ENCODE results near the gene TRMT44.

TRMT44 gene

DNA sequence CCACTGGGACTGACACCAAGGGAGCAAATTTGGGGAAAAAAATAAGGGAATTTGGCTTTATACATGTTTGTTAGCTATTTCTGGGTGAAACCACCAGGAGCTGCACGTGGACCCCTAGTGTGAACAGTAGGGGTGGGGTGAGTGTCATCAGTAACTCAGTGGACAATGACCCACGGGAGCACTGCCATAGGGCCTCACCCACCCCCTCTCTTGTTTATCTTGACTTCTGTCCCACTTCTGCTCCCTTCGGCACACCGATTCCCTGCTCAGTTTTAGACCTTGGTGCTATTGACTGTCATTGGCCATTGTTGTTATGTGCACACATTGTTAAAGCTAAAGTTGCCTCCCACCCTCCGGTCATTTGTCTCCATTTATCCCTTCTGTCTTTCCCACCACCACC, 9.0 kb upstream of the TRMT44 start:
- no peak overlapping the region for H3K4ac ChIP-seq (ENCODE audit: low read depth in 1 of 2, low read length in 2 of 2)
- no peak overlapping the region for H4K8ac ChIP-seq (ENCODE audit: low read length)
- H3K18ac ChIP-seq (ENCODE audit: low read depth in 1 of 2, low read length in 2 of 2), result no peak overlapping the region
- H3K4me1 ChIP-seq (ENCODE audit: control insufficient read depth, insufficient read depth, low read depth, low read length), result peaks cover 11% of the 10 kb centered on the region
- H3K27ac ChIP-seq (ENCODE audit: low read length, poor library complexity, severe bottlenecking), result no peak overlapping the region
- H2BK120ac ChIP-seq (ENCODE audit: low read depth, low read length), result no peak overlapping the region
- no peak overlapping the region for H2BK12ac ChIP-seq (ENCODE audit: low read length in 2 of 2)
- no peaks in the 10 kb centered on the region for H3K27me3 ChIP-seq (ENCODE audit: control insufficient read depth in 1 of 2, insufficient read depth in 1 of 2, low read length in 2 of 2)
- H3K4me3 ChIP-seq (ENCODE audit: insufficient read depth in 1 of 2, low read depth in 1 of 2, low read length in 2 of 2), result no peak overlapping the region
- H3K9me3 ChIP-seq (ENCODE audit: control insufficient read depth, low read length), result no peaks in the 10 kb centered on the region
- H4K91ac ChIP-seq (ENCODE audit: low read length), result no peak overlapping the region
- H2BK15ac ChIP-seq (ENCODE audit: low read depth, poor library complexity, severe bottlenecking), result no peak overlapping the region
- no peak overlapping the region for H3K9ac ChIP-seq (ENCODE audit: low read length)
- H3K4me2 ChIP-seq (ENCODE audit: low read length, poor library complexity, severe bottlenecking), result no peak overlapping the region
- no peak overlapping the region for H3K14ac ChIP-seq (ENCODE audit: low read length in 2 of 2)
- H2BK5ac ChIP-seq (ENCODE audit: low read depth, low read length, poor library complexity, severe bottlenecking), result no peak overlapping the region
- WGBS, result 86% methylated on average over 4 of the region's 5 CpGs
- H3K36me3 ChIP-seq (ENCODE audit: control insufficient read depth in 1 of 2, insufficient read depth in 2 of 2, low read depth in 1 of 2, low read length in 2 of 2), result peaks cover 0 to 4% of the 10 kb centered on the region in 2 experiments
- H3K23ac ChIP-seq (ENCODE audit: low read length in 2 of 2), result no peak overlapping the region
- H2AK5ac ChIP-seq (ENCODE audit: low read length, severe bottlenecking), result no peak overlapping the region
- no peak overlapping the region for H2AFZ ChIP-seq (ENCODE audit: low read depth, low read length)
- H3K79me1 ChIP-seq (replicated peaks; ENCODE audit: low read length, poor library complexity, severe bottlenecking), result peaks cover 32% of the 10 kb centered on the region
- DNase-seq, result no peak

DNA sequence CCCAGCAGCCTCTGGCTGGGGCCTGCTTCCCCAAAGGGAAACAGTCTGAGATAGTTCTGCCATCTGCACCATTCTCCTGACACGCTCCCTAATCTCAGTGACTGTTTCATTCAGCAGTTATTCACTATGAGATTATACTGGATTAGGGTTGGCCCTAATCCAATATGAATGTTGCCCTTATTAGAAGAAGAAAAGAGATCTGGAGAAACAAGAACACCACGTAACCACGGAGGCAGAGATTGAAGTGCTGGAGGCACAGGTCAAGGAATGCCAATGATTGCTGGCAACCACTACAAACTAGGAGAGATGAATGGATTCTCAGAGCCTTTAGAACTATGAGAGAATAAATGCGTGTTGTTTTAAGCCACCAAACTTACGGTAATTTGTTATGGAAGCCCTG, 7.4 kb upstream of the TRMT44 start:
- no peak overlapping the region for H3K14ac ChIP-seq (ENCODE audit: low read length in 2 of 2)
- H4K91ac ChIP-seq (ENCODE audit: low read length), result no peak overlapping the region
- no peak overlapping the region for H3K27ac ChIP-seq (ENCODE audit: low read length, poor library complexity, severe bottlenecking)
- no peaks in the 10 kb centered on the region for H3K9me3 ChIP-seq (ENCODE audit: control insufficient read depth, low read length)
- H2AFZ ChIP-seq (ENCODE audit: low read depth, low read length), result no peak overlapping the region
- H3K9ac ChIP-seq (ENCODE audit: low read length), result no peak overlapping the region
- H3K4me3 ChIP-seq (ENCODE audit: insufficient read depth in 1 of 2, low read depth in 1 of 2, low read length in 2 of 2), result no peak overlapping the region
- H3K27me3 ChIP-seq (ENCODE audit: control insufficient read depth in 1 of 2, insufficient read depth in 1 of 2, low read length in 2 of 2), result no peaks in the 10 kb centered on the region
- H2BK120ac ChIP-seq (ENCODE audit: low read depth, low read length), result no peak overlapping the region
- peaks cover 5% of the 10 kb centered on the region for H3K4me1 ChIP-seq (ENCODE audit: control insufficient read depth, insufficient read depth, low read depth, low read length)
- peaks cover 28% of the 10 kb centered on the region for H3K79me1 ChIP-seq (replicated peaks; ENCODE audit: low read length, poor library complexity, severe bottlenecking)
- H2AK5ac ChIP-seq (ENCODE audit: low read length, severe bottlenecking), result no peak overlapping the region
- H2BK5ac ChIP-seq (ENCODE audit: low read depth, low read length, poor library complexity, severe bottlenecking), result no peak overlapping the region
- H3K18ac ChIP-seq (ENCODE audit: low read depth in 1 of 2, low read length in 2 of 2), result no peak overlapping the region
- 97% methylated on average over 5 of the region's 5 CpGs for WGBS
- H3K36me3 ChIP-seq (ENCODE audit: control insufficient read depth in 1 of 2, insufficient read depth in 2 of 2, low read depth in 1 of 2, low read length in 2 of 2), result peaks cover 0 to 4% of the 10 kb centered on the region in 2 experiments
- no peak overlapping the region for H3K23ac ChIP-seq (ENCODE audit: low read length in 2 of 2)
- no peak overlapping the region for H3K4ac ChIP-seq (ENCODE audit: low read depth in 1 of 2, low read length in 2 of 2)
- H2BK15ac ChIP-seq (ENCODE audit: low read depth, poor library complexity, severe bottlenecking), result no peak overlapping the region
- no peak overlapping the region for H2BK12ac ChIP-seq (ENCODE audit: low read length in 2 of 2)
- DNase-seq, result no peak
- no peak overlapping the region for H3K4me2 ChIP-seq (ENCODE audit: low read length, poor library complexity, severe bottlenecking)
- no peak overlapping the region for H4K8ac ChIP-seq (ENCODE audit: low read length)

DNA sequence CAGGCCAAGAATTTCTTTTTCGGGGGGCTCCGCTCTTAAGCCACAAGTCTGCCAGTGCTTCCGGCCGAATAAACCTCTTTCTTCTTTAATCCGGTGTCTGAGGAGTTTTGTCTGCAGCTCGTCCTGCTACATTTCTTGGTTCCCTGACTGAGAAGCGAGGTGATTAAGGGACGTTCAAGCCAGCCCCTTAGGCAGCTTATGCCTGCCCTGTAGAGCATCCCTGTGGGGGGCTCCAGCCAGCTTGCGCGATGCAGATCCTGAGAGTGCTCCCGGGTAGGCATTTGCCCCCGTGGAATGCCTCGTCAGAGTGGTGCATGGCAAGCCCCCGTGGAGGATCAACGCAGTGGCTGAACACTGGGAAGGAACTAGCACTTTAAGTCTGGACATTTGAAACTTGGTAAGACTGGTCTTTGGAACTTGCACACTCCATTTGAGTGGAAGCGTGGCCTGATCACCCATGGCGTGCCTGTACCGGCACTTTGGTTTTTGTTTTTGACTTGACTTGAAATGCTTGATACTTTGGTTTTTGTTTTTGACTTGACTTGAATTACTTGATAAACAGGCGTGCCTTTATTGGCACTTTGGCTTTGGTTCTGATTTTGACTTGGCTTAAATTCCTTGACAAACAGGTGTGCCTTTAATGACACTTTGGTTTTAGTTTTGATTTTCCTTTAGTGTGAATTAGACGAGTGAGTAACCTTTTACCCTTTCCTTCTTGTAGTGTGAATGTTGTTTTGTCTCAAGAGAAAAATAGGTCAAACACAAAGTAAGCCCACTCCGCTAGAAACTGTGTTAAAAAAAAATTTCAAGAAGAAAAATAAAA, 6.1 kb upstream of the TRMT44 start:
- Histone ChIP-seq H3K4me3 (ENCODE audit: insufficient read depth in 1 of 2, low read depth in 1 of 2, low read length in 2 of 2) (no peak overlapping the region), H3K36me3 (ENCODE audit: control insufficient read depth in 1 of 2, insufficient read depth in 2 of 2, low read depth in 1 of 2, low read length in 2 of 2) (peaks cover 0 to 4% of the 10 kb centered on the region in 2 experiments), H3K27me3 (ENCODE audit: control insufficient read depth in 1 of 2, insufficient read depth in 1 of 2, low read length in 2 of 2) (no peaks in the 10 kb centered on the region), H3K4me1 (ENCODE audit: control insufficient read depth, insufficient read depth, low read depth, low read length) (no peaks in the 10 kb centered on the region), H3K14ac (ENCODE audit: low read length in 2 of 2) (no peak overlapping the region), H3K4ac (ENCODE audit: low read depth in 1 of 2, low read length in 2 of 2) (no peak overlapping the region), H2BK15ac (ENCODE audit: low read depth, poor library complexity, severe bottlenecking) (no peak overlapping the region), H2BK120ac (ENCODE audit: low read depth, low read length) (no peak overlapping the region), H2AK5ac (ENCODE audit: low read length, severe bottlenecking) (no peak overlapping the region), H3K18ac (ENCODE audit: low read depth in 1 of 2, low read length in 2 of 2) (no peak overlapping the region), H2BK5ac (ENCODE audit: low read depth, low read length, poor library complexity, severe bottlenecking) (no peak overlapping the region), H3K4me2 (ENCODE audit: low read length, poor library complexity, severe bottlenecking) (no peak overlapping the region), H3K79me1 (replicated peaks; ENCODE audit: low read length, poor library complexity, severe bottlenecking) (peaks cover 35% of the 10 kb centered on the region), H3K9ac (ENCODE audit: low read length) (no peak overlapping the region), H3K27ac (ENCODE audit: low read length, poor library complexity, severe bottlenecking) (no peak overlapping the region), H4K91ac (ENCODE audit: low read length) (no peak overlapping the region), H3K9me3 (ENCODE audit: control insufficient read depth, low read length) (no peaks in the 10 kb centered on the region), H2AFZ (ENCODE audit: low read depth, low read length) (no peak overlapping the region), H4K8ac (ENCODE audit: low read length) (no peak overlapping the region), H3K23ac (ENCODE audit: low read length in 2 of 2) (no peak overlapping the region), H2BK12ac (ENCODE audit: low read length in 2 of 2) (no peak overlapping the region)
- WGBS, result 90% methylated on average over 19 of the region's 21 CpGs
- no peak for DNase-seq

GRCh38 chr4:8435656-8436121, 4.9 kb upstream of the TRMT44 start:
- peak; percentile 35 for DNase-seq
- peak overlapping the region in 1 of 2 experiments; percentile 81 for H3K4me3 ChIP-seq (ENCODE audit: insufficient read depth in 1 of 2, low read depth in 1 of 2, low read length in 2 of 2)
- no peak overlapping the region for H3K18ac ChIP-seq (ENCODE audit: low read depth in 1 of 2, low read length in 2 of 2)
- no peaks in the 10 kb centered on the region for H3K4me1 ChIP-seq (ENCODE audit: control insufficient read depth, insufficient read depth, low read depth, low read length)
- H2BK12ac ChIP-seq (ENCODE audit: low read length in 2 of 2), result no peak overlapping the region
- H3K4ac ChIP-seq (ENCODE audit: low read depth in 1 of 2, low read length in 2 of 2), result no peak overlapping the region
- H2AK5ac ChIP-seq (ENCODE audit: low read length, severe bottlenecking), result no peak overlapping the region
- H3K36me3 ChIP-seq (ENCODE audit: control insufficient read depth in 1 of 2, insufficient read depth in 2 of 2, low read depth in 1 of 2, low read length in 2 of 2), result peaks cover 0 to 4% of the 10 kb centered on the region in 2 experiments
- peak overlapping the region; percentile 85 for H3K9ac ChIP-seq (ENCODE audit: low read length)
- H2BK15ac ChIP-seq (ENCODE audit: low read depth, poor library complexity, severe bottlenecking), result no peak overlapping the region
- no peak overlapping the region for H4K91ac ChIP-seq (ENCODE audit: low read length)
- peak overlapping the region; percentile 53 for H4K8ac ChIP-seq (ENCODE audit: low read length)
- H2BK5ac ChIP-seq (ENCODE audit: low read depth, low read length, poor library complexity, severe bottlenecking), result no peak overlapping the region
- H2BK120ac ChIP-seq (ENCODE audit: low read depth, low read length), result no peak overlapping the region
- no peaks in the 10 kb centered on the region for H3K27me3 ChIP-seq (ENCODE audit: control insufficient read depth in 1 of 2, insufficient read depth in 1 of 2, low read length in 2 of 2)
- no peak overlapping the region for H3K4me2 ChIP-seq (ENCODE audit: low read length, poor library complexity, severe bottlenecking)
- no peak overlapping the region for H3K23ac ChIP-seq (ENCODE audit: low read length in 2 of 2)
- H3K27ac ChIP-seq (ENCODE audit: low read length, poor library complexity, severe bottlenecking), result no peak overlapping the region
- WGBS, result 52% methylated on average over 5 of the region's 5 CpGs
- peaks cover 35% of the 10 kb centered on the region for H3K79me1 ChIP-seq (replicated peaks; ENCODE audit: low read length, poor library complexity, severe bottlenecking)
- no peak overlapping the region for H3K14ac ChIP-seq (ENCODE audit: low read length in 2 of 2)
- no peaks in the 10 kb centered on the region for H3K9me3 ChIP-seq (ENCODE audit: control insufficient read depth, low read length)
- H2AFZ ChIP-seq (ENCODE audit: low read depth, low read length), result no peak overlapping the region

Measured in mesenchymal stem cell (in vitro differentiated cells and primary cell).